ENCODE measurements around the gene SETBP1. TPM values are rescaled to one million over a fixed set of nuclear protein-coding genes. Genes with fewer than 3 reads are reported as not detected.

Gene SETBP1
- total RNA-seq, 1 experiment from 2014 or later = 4.0 TPM

DNA sequence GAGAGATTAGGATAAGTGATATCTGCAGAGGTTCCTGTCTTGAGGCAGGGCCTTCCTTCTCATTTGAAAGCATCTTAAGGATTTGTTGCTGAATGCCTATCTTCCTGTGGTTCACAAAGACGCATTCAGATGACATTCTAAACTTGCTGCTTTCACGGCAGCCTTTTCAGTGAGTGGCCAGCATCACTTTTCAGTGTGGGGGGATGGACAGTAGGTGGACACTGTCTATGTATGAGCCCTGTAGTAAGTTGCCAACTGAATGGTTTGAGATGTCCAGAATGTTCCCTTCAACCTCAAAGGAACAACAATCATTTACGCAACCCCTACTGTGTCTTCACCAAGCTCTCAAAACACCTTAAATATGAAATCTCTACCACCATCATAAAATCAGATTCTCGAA is 46.6 kb downstream of the SETBP1 start:
- TF ChIP-seq CTCF (IDR thresholded peaks at IDR 0.05; ENCODE audit: insufficient read depth in 1 of 2, low read depth in 1 of 2, low read length in 1 of 2, severe bottlenecking in 1 of 2, unreplicated experiment in 1 of 2) = no peak

DNA sequence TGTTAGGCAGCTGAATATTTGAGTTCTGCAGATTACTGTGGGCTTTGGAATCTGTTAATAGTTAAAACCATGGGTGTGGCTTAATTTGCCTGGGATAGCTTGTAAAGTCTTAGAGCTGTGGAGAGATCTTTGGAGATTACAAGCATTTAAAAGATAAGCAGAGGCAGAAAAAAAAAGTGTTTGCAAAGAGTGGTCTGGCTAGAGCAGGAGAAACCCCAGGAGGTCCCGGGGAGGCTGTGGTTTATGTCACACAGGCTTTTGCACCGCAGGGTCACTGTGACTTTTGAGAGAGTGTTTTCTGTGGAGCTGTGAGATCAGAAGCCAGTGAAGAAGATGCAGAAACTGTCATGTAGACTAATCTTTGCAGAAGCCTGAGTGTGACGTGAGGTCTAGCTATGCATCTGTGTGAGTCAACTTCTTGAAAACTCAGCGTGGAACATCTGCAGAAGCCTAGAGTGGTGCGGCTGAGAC is 49.0 kb downstream of the SETBP1 start:
- Histone ChIP-seq H3K4me3 (ENCODE audit: low read depth, low read length) (no peak overlapping the region), H3K9me3 (no peaks in the 10 kb centered on the region), H3K27me3 (replicated peaks; ENCODE audit: control insufficient read depth, insufficient read depth, low read length) (no peaks in the 10 kb centered on the region), H3K36me3 (ENCODE audit: control insufficient read depth, insufficient read depth, low read length) (no peaks in the 10 kb centered on the region), H3K4me1 (peaks cover 42% of the 10 kb centered on the region)
- H3K27me3 Mint-ChIP-seq (ENCODE audit: insufficient read depth, unreplicated experiment) = no peaks in the 10 kb centered on the region
- H3K4me3 Mint-ChIP-seq (ENCODE audit: unreplicated experiment) = peak overlapping the region; percentile 34
- ChIA-PET CTCF (interaction anchor here (1.2 kb wide), 1 partner anchor 51 kb away, joined by 3 read pairs; no protein-coding TSS in a partner anchor), POLR2A (no interaction called here)
- no peaks in the 10 kb centered on the region for H3K9me3 Mint-ChIP-seq (ENCODE audit: unreplicated experiment)
- peak overlapping the region; percentile 23 for H3K27ac Mint-ChIP-seq (ENCODE audit: unreplicated experiment)
- H3K36me3 Mint-ChIP-seq (ENCODE audit: insufficient read depth, unreplicated experiment) = no peaks in the 10 kb centered on the region
- intact Hi-C loops (cut with micrococcal nuclease; ENCODE audit: unreplicated experiment) = loop anchor here (5.0 kb wide), 1 partner anchor 43 kb away; no protein-coding TSS in a partner anchor
- peaks cover 43% of the 10 kb centered on the region for H3K4me1 Mint-ChIP-seq (ENCODE audit: low read depth, unreplicated experiment)
- no TSS peak for BruUV-seq (replicated peaks)
- peak in 1 of 2 experiments; percentile 15 for DNase-seq
- no peak for TF ChIP-seq CTCF (IDR thresholded peaks at IDR 0.05; ENCODE audit: insufficient read depth in 1 of 2, low read depth in 1 of 2, low read length in 1 of 2, severe bottlenecking in 1 of 2, unreplicated experiment in 1 of 2)

More for the DNA sequence above, 46.6 kb downstream of the SETBP1 start:
- no peaks in the 10 kb centered on the region for H3K27me3 ChIP-seq (replicated peaks; ENCODE audit: control insufficient read depth, insufficient read depth, low read length)
- H3K9me3 Mint-ChIP-seq (ENCODE audit: unreplicated experiment) = no peaks in the 10 kb centered on the region
- DNase-seq = no peak
- no peaks in the 10 kb centered on the region for H3K36me3 Mint-ChIP-seq (ENCODE audit: insufficient read depth, unreplicated experiment)
- H3K36me3 ChIP-seq (ENCODE audit: control insufficient read depth, insufficient read depth, low read length) = no peaks in the 10 kb centered on the region
- H3K9me3 ChIP-seq = no peaks in the 10 kb centered on the region
- H3K27ac Mint-ChIP-seq (ENCODE audit: unreplicated experiment) = no peak overlapping the region
- POLR2A ChIA-PET = no interaction called here
- H3K4me1 ChIP-seq = peaks cover 36% of the 10 kb centered on the region
- intact Hi-C loops (cut with micrococcal nuclease; ENCODE audit: unreplicated experiment) = no loop called here
- no TSS peak for BruUV-seq (replicated peaks)
- H3K4me3 ChIP-seq (ENCODE audit: low read depth, low read length) = no peak overlapping the region
- peaks cover 37% of the 10 kb centered on the region for H3K4me1 Mint-ChIP-seq (ENCODE audit: low read depth, unreplicated experiment)
- no peaks in the 10 kb centered on the region for H3K27me3 Mint-ChIP-seq (ENCODE audit: insufficient read depth, unreplicated experiment)
- CTCF ChIA-PET = no interaction called here
- no peak overlapping the region for H3K4me3 Mint-ChIP-seq (ENCODE audit: unreplicated experiment)

DNA sequence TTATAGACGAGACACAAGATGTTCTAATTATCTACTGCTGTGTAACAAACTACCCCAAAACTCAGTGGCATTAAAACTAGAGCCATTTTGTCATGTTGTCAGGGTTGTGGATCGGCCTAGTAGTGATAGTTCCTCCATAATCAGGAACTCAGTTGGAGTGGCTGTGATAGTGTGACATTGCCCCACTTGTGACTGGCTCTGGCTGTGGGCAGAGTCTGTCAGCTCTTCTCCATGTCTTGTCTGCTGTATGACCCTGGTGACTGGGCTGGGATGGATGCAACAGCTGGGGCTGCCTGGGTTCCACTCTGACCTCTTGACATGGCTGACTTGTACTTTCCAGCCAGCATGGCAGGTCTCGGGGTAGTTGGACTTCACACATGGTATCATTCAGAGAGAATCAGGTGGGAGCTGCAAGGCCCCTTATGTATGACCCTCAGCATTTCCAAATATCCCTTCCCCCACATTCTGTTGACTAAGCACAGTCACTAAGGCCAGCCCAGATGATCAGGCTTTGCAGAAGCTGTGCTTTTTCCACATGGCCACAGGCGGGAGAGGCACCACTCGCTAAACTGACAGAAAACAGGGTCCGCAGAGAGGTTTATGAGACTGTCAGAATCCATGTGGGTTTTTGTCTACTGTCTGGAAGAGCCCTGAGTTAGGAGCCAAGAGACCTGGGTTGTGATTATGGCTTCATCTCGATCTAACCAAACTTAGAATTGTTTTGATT is 50.3 kb downstream of the SETBP1 start:
- H3K4me1 ChIP-seq = peaks cover 42% of the 10 kb centered on the region

More for the DNA sequence above, 50.3 kb downstream of the SETBP1 start:
- no peaks in the 10 kb centered on the region for H3K36me3 Mint-ChIP-seq (ENCODE audit: insufficient read depth, unreplicated experiment)
- Histone ChIP-seq H3K36me3 (ENCODE audit: control insufficient read depth, insufficient read depth, low read length) (no peaks in the 10 kb centered on the region), H3K27me3 (replicated peaks; ENCODE audit: control insufficient read depth, insufficient read depth, low read length) (no peaks in the 10 kb centered on the region), H3K9me3 (no peaks in the 10 kb centered on the region), H3K4me3 (ENCODE audit: low read depth, low read length) (no peak overlapping the region)
- no peak overlapping the region for H3K4me3 Mint-ChIP-seq (ENCODE audit: unreplicated experiment)
- no peak for DNase-seq
- BruUV-seq (replicated peaks) = no TSS peak
- intact Hi-C loops (cut with micrococcal nuclease; ENCODE audit: unreplicated experiment) = loop anchor here (5.0 kb wide), 1 partner anchor 41 kb away; no protein-coding TSS in a partner anchor
- ChIA-PET CTCF (no interaction called here), POLR2A (no interaction called here)
- peak overlapping the region; percentile 34 for H3K27ac Mint-ChIP-seq (ENCODE audit: unreplicated experiment)
- H3K9me3 Mint-ChIP-seq (ENCODE audit: unreplicated experiment) = no peaks in the 10 kb centered on the region
- H3K4me1 Mint-ChIP-seq (ENCODE audit: low read depth, unreplicated experiment) = peaks cover 45% of the 10 kb centered on the region
- H3K27me3 Mint-ChIP-seq (ENCODE audit: insufficient read depth, unreplicated experiment) = no peaks in the 10 kb centered on the region
- no peak for TF ChIP-seq CTCF (IDR thresholded peaks at IDR 0.05; ENCODE audit: insufficient read depth in 1 of 2, low read depth in 1 of 2, low read length in 1 of 2, severe bottlenecking in 1 of 2, unreplicated experiment in 1 of 2)
